ENCODE measurements around the gene GKN2. TPM values are rescaled to one million over a fixed set of nuclear protein-coding genes. Genes with fewer than 3 reads are reported as not detected.

GKN2 gene
- total and polyA plus RNA-seq, 11 donors, result not detected

DNA sequence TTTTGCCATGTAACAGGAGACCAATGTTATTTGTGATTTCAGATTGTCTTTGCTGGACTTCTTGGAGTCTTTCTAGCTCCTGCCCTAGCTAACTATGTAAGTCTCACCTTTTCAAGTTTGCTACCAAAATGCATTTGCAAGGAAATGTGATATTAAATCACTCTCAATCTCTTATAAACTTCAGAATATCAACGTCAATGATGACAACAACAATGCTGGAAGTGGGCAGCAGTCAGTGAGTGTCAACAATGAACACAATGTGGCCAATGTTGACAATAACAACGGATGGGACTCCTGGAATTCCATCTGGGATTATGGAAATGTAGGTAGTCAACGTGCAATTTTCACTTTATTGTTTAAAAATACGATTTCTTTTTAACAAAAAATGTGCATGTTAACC, 24.8 kb upstream of the GKN2 start:
- intact Hi-C loops (cut with DNase I), result no loop called here
- Histone ChIP-seq H3K9me3 (no peaks in the 10 kb centered on the region), H3K27ac (no peak overlapping the region), H3K4me3 (no peak overlapping the region), H3K36me3 (no peaks in the 10 kb centered on the region), H3K27me3 (peaks cover 0 to 20% (median 0%) of the 10 kb centered on the region in 9 donors), H3K4me1 (peaks cover 0 to 5% (median 0%) of the 10 kb centered on the region in 12 donors)
- DNase-seq, result no peak
- 72 to 81% (median 77%) methylated on average over 4 of the region's 4 CpGs for WGBS, 4 donors
- ATAC-seq, result no peak
- TF ChIP-seq POLR2A (IDR thresholded peaks at IDR 0.05), result no peak
- TF ChIP-seq, protein P1, sequence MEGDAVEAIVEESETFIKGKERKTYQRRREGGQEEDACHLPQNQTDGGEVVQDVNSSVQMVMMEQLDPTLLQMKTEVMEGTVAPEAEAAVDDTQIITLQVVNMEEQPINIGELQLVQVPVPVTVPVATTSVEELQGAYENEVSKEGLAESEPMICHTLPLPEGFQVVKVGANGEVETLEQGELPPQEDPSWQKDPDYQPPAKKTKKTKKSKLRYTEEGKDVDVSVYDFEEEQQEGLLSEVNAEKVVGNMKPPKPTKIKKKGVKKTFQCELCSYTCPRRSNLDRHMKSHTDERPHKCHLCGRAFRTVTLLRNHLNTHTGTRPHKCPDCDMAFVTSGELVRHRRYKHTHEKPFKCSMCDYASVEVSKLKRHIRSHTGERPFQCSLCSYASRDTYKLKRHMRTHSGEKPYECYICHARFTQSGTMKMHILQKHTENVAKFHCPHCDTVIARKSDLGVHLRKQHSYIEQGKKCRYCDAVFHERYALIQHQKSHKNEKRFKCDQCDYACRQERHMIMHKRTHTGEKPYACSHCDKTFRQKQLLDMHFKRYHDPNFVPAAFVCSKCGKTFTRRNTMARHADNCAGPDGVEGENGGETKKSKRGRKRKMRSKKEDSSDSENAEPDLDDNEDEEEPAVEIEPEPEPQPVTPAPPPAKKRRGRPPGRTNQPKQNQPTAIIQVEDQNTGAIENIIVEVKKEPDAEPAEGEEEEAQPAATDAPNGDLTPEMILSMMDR (IDR thresholded peaks at IDR 0.05), result no peak

DNA sequence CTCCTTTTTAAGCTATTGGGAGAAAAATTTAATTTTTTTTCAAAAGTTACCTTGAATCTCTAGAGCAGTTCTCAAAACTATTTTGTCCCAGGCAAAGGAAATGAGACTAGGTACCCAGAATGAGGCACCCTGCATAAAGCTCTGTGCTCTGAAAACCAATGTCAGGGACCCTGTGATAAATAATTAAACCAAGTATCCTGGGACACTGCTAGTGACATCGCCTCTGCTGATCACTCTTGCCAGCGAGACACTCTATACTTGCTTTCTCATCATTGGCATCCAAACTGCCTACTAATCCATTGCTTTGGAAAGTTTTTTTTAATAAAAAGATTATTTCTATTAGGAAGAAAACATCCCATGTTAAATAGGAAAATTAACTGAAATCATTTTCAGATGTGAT, 23.2 kb upstream of the GKN2 start:
- Histone ChIP-seq H3K4me1 (peaks cover 0 to 5% (median 0%) of the 10 kb centered on the region in 12 donors), H3K36me3 (no peaks in the 10 kb centered on the region), H3K9me3 (no peaks in the 10 kb centered on the region), H3K4me3 (no peak overlapping the region), H3K27me3 (peaks cover 0 to 20% (median 0%) of the 10 kb centered on the region in 9 donors), H3K27ac (no peak overlapping the region)
- ATAC-seq (no peak), DNase-seq (no peak)
- intact Hi-C loops (cut with DNase I), result no loop called here
- TF ChIP-seq POLR2A (IDR thresholded peaks at IDR 0.05), result no peak
- TF ChIP-seq, protein P1 (IDR thresholded peaks at IDR 0.05), result no peak
- WGBS, 4 donors, result 93 to 98% (median 95%) methylated on average over 2 of the region's 2 CpGs

DNA sequence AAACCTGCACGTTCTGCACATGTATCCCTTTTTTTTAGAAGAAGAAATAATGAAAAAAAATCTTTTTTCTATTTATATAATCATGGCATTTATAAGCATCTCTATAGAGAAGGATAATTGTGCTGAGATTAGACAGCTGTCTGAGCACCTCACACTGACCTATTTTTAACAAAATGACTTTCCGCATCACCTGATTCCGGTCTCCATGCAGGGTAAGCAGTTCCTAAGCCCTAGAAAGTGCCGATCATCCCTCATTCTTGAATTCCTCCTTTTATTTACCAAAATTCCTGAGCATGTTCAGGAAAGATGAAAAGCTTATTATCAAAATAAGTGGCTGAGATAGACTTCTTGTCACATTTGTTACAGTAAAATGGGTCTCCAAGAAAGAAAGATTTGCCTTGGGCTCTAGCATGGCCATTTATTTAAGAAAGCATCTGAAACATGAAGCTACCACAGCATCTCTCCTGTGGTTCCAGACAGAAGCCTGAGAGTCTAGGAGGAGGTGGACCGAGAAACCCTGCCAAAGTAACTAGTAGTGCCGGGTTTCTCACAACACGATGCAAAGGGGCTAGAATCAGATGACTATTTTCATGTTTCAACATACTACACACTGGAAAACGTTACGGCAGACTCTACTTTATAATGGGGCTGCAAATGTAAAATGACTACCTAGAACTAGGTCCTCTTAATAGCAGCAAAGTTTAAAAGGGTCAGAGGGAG, 22.4 kb upstream of the GKN2 start:
- intact Hi-C loops (cut with DNase I), result no loop called here
- Histone ChIP-seq H3K4me3 (no peak overlapping the region), H3K9me3 (no peaks in the 10 kb centered on the region), H3K27me3 (peaks cover 0 to 20% (median 0%) of the 10 kb centered on the region in 9 donors), H3K4me1 (peaks cover 0 to 5% (median 0%) of the 10 kb centered on the region in 12 donors), H3K36me3 (no peaks in the 10 kb centered on the region), H3K27ac (no peak overlapping the region)
- 53 to 71% (median 56%) methylated on average over 9 of the region's 9 CpGs for WGBS, 4 donors
- DNase-seq (no peak), ATAC-seq (no peak)
- TF ChIP-seq, protein P1 (IDR thresholded peaks at IDR 0.05), result no peak

DNA sequence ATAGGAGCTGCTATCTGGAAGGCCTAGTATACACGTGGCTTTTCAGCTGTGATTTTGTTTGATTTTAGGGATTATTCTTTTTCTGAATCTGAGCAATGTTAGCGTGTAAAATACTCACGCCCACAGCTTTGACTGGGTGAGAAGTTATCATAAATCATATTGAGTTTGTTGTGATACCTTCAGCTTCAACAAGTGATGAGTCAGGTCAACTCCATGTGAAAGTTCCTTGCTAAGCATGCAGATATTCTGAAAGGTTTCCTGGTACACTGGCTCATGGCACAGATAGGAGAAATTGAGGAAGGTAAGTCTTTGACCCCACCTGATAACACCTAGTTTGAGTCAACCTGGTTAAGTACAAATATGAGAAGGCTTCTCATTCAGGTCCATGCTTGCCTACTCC, 21.6 kb upstream of the GKN2 start, which contains the start of gene GKN1:
TSS of gene GKN1 (plus strand) at position 386 of the 400 bp plus-strand sequence. CDS start 42 bp downstream, outside the sequence.
- no peaks in the 10 kb centered on the region for H3K36me3 ChIP-seq
- ATAC-seq, result no peak
- TF ChIP-seq, protein P1 (IDR thresholded peaks at IDR 0.05), result no peak
- TF ChIP-seq POLR2A (IDR thresholded peaks at IDR 0.05), result no peak
- peaks cover 0 to 13% (median 0%) of the 10 kb centered on the region in 9 donors for H3K27me3 ChIP-seq
- no peak for DNase-seq
- no peak within 1 kb of the TSS for H3K4me3 ChIP-seq
- intact Hi-C loops (cut with DNase I), result no loop called here
- 51 to 80% (median 60%) methylated on average over 3 of the region's 3 CpGs for WGBS, 4 donors
- H3K4me1 ChIP-seq, result peaks cover 0 to 5% (median 0%) of the 10 kb centered on the region in 12 donors
- H3K9me3 ChIP-seq, result no peaks in the 10 kb centered on the region
- no peak within 1 kb of the TSS for H3K27ac ChIP-seq

All from heart left ventricle (tissue), 16 donors.